Measurements from ENCODE around the gene SPATS2L.

DNA sequence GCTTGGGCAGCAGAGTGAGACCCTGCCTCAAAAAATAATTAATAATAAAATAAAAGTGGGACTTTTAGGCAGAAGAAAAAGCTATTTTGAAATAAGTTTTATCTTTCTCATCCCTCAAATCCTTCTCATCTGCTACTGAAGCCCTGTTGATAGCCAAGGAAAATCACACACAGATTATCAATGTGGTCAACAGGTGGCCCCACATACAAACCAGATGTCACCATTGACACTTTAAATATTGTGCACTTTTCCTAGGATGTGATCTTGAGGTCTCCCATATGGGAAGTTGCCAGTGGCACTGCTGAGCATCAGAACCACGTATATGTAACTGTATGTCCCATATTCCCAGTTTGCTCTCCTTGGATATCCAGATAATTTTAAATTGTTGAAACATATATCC is 138.8 kb downstream of the SPATS2L start:
- TF ChIP-seq, protein P1, sequence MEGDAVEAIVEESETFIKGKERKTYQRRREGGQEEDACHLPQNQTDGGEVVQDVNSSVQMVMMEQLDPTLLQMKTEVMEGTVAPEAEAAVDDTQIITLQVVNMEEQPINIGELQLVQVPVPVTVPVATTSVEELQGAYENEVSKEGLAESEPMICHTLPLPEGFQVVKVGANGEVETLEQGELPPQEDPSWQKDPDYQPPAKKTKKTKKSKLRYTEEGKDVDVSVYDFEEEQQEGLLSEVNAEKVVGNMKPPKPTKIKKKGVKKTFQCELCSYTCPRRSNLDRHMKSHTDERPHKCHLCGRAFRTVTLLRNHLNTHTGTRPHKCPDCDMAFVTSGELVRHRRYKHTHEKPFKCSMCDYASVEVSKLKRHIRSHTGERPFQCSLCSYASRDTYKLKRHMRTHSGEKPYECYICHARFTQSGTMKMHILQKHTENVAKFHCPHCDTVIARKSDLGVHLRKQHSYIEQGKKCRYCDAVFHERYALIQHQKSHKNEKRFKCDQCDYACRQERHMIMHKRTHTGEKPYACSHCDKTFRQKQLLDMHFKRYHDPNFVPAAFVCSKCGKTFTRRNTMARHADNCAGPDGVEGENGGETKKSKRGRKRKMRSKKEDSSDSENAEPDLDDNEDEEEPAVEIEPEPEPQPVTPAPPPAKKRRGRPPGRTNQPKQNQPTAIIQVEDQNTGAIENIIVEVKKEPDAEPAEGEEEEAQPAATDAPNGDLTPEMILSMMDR (IDR thresholded peaks at IDR 0.05), result no peak
- TF ChIP-seq POLR2A (IDR thresholded peaks at IDR 0.05; ENCODE audit: low read depth) (no peak), POLR2AphosphoS5 (IDR thresholded peaks at IDR 0.05) (no peak), EP300 (IDR thresholded peaks at IDR 0.05) (no peak)

Data from esophagus muscularis mucosa (tissue), 4 donors.